Measurements from ENCODE around the gene PPP1R9A.

PPP1R9A gene

DNA sequence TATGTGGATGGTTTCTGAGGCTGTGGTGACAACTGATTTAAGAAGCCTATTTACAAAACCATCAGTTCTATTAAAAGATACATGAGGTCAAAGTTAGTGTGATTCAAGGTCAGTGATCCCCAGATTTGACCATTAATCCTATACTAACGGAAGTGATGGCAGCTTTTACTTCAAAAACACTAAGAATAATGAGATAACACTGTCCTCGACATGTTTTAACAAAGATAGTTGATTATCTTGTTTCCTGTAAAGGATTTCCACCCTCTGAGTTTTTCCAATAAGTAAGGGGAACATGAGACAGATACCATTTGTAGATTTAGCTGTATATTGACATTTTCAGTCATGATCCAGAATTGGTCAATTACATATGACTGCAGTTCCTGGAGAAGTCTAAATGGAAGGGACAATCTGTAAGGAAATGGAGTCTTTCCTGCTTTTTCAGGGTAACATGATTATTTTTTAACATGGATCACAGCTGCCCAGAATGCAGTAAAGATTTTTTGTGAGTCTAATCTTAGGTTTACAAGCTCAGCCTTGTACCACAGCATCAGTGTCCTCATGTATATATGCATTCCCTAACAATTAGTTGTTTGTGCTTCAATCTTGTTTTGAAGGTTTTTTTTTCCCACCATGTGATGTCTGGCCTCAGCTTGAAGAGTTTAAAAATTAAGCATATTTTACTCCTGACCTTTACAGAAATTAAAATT lies 188.0 kb downstream of the PPP1R9A start:
- DNase-seq (ENCODE audit: low read depth in 2 of 3, low spot score in 2 of 3) = no peak

DNA sequence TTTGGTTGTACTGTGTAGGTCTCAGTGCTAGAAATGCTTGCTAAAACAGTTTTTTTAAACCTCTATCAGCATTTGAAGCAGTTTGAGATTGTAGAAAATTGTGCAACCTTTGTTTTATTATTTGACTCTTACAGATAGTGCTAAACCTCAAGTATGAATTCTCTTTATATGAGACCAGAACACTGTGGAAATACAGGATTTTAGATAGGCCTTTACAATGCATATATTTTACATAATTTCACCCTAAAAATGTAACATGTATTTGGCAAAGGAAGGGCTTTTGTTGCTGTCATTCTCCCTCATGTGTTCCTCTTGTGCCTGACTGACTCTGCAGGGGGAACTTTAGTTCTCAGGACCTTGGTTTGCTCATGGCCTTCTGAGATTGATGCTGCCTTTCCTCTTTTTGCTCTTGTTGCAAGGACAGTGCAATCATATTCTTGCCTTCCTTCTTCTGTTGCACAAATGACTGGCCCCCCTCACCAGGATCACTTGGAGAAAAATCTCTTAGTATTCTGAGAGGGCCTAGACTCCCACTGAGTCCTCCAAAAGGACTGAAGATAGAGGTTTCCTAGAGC lies 188.7 kb downstream of the PPP1R9A start:
- DNase-seq (ENCODE audit: low read depth in 2 of 3, low spot score in 2 of 3) = no peak

DNA sequence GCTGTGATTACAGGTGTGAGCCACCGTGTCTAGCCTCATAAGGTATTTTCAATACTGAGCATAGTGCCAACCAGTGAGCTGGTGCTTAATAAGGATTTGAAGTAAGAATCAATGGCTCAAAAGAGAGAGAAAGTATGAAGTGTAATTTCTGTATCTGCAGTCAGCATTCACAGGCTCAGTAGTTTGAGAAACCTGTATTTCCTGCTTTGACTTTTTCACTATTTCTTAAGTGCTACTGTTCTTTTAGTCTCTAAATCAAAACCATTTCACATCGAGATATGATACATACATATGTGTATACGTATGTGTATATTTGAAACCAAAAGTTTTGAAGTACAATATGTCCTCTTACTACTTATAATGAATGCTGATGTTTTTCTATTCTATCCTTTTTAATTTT lies 189.9 kb downstream of the PPP1R9A start:
- no peak for DNase-seq (ENCODE audit: low read depth in 2 of 3, low spot score in 2 of 3)

DNA sequence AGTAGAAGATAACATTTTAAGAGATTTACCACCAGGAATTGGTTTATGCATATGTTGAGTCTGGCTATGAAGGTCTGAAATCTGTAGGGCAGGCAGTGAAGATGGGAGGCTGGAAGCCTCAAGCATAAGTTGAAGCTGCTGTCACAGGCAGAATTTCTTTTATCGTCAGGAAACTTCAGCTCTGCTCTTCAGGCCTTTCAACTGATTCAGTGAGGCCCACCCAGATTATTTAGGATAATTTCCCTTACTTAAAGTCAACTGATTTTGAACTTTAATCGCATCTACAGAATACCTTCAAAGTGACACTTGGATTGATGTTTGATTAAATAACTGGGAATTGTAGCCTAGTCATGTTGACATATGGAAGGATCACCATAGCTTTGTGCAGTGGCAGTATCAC lies 190.5 kb downstream of the PPP1R9A start:
- no peak for DNase-seq (ENCODE audit: low read depth in 2 of 3, low spot score in 2 of 3)

DNA sequence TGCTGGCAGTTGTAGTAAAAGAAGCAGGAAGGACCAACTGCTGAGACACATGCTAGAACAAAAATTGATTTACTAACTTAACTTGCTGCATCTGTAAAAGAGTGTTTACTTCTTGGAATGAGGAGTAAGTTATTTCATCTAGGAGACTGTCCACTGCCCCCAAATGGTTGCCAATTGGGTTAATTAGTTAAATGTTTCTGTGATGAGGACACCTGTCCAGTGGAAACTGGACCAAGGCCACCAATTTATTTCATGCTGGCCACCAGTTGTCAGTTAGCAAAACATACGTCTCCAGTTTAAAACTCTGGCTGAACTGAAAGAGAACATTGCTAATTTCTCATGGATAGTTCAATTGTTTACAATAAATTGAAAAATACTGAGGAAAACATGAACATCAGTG lies 191.7 kb downstream of the PPP1R9A start:
- DNase-seq (ENCODE audit: low read depth in 2 of 3, low spot score in 2 of 3) = no peak

DNA sequence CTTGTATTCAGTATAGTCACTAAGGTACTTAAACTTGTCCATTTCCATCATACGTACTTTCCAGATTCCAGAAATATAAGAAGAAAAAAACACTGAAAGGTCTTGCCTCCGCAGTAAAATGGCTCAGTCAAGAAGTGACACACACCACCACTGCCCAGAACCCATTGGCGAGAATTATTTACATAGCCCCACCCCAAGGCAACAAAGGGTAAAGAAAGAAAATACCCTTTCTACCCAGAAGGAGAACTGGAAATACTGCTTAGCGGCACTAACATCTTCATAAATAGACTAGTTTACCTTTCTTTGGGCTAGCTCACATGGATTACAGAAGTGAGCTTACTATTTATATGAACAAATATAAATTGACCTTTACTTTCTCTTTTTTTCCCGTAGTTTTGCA lies 194.0 kb downstream of the PPP1R9A start:
- no peak for DNase-seq (ENCODE audit: low read depth in 2 of 3, low spot score in 2 of 3)

DNA sequence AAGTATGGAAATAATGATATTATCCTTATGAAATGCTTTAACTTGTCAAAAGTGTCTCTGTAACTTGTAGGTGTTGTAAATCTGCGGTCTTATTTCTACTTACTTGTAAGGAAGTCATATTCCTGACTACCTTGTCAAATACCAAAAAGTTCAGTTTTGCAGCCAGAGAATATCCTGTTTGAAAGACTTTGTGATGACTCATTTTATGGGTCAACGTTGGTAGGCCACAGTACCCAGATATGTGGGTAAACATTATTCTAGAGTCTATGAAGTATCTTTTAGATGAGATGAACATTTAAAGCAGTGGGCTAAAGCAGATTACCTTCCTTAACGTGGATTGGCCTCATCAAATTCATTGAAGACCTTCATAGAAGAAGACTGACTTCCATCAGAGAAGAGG lies 195.3 kb downstream of the PPP1R9A start:
- no peak for DNase-seq (ENCODE audit: low read depth in 2 of 3, low spot score in 2 of 3)

DNA sequence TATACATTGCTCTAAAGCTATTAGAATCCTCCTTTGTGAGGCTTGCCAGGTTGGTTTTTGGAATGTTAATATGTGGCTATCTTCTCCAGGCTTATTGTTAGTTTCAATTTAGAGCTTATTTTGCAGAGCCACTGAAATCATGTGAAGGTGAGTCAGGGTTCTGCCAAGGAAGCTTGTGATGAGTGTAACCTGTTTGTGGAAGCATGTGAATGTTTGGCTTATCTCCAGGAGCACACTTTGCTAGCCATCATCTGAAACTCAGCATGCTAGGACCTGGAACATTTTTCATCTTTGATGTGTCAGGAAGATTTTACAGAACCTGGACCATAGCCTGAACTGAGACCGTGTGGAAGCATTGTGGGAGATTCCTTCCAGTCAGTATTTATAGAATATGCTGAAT lies 197.3 kb downstream of the PPP1R9A start:
- DNase-seq (ENCODE audit: low read depth in 2 of 3, low spot score in 2 of 3) = no peak

DNA sequence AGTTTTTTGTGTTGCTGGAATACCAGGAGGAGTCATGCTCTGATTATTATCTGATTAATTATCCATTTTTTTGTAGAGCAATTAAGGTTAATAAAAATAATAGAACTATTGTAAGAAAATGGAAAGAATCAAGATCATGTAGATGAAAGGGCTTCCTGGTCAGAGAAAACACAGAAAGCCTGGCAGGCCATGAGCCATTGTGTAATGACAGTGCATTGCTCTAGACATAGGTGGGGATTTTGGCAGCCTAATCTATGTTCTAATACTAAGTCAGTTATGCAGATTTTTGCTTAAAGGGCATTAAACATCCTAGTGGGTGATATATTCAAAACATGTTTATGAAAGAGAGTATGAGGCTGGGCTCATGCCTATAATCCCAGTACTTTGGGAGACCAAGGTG lies 198.2 kb downstream of the PPP1R9A start:
- DNase-seq (ENCODE audit: low read depth in 2 of 3, low spot score in 2 of 3) = no peak

DNA sequence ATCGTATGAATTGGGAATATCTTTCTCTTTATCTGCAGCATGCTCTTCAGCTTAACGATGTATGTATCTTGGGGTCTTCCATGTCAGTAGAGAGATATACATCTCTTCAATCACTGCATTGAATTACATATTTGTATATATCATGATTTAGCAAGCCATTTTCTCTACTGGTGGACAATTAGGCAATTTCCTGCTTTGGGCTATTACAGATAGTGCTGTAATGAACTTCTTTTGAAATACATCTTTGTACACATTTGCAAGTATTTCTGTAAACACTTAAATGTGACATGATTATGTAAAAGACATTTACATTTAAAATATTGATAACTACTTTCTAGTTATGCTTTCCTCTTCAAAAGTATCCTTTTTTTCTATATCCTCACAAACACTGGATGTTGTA lies 199.0 kb downstream of the PPP1R9A start:
- no peak for DNase-seq (ENCODE audit: low read depth in 2 of 3, low spot score in 2 of 3)

DNA sequence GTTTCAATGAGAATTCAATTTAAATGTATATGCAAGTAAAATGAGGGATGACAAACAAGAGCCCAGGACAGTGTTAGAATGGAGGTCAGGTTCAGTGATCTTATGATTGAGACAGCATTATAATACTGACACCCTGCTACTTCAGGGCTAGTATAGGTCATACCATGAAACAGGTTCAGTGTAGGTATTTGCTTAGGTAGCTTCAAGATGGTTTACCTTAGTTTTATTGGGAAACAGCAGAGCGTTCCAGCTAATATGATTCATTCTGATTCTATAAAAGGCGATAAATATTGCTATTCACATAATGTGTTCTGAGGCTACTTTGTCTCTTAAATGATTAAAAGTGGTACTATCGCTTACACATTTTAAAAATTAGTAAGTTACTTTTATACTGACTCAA lies 203.3 kb downstream of the PPP1R9A start:
- DNase-seq (ENCODE audit: low read depth in 2 of 3, low spot score in 2 of 3) = no peak

DNA sequence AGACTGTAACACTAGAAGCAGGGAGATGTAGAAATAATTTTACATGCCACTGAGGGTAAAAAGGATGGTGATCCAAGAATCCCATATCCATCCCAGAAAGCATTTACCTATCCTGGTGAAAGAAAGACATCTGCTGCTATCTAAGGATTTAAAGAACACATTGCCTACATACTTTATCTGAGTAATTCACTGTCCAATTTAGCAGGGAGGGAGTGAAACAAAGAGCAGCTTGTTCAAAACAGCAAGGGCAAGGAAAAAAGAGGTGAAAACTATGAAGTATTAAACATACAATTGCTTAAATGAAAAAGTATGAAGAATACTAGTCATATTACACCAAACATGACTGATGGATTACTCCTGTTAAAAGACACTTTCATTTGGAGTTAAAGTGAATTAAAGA lies 206.2 kb downstream of the PPP1R9A start:
- DNase-seq (ENCODE audit: low read depth in 2 of 3, low spot score in 2 of 3) = no peak

DNA sequence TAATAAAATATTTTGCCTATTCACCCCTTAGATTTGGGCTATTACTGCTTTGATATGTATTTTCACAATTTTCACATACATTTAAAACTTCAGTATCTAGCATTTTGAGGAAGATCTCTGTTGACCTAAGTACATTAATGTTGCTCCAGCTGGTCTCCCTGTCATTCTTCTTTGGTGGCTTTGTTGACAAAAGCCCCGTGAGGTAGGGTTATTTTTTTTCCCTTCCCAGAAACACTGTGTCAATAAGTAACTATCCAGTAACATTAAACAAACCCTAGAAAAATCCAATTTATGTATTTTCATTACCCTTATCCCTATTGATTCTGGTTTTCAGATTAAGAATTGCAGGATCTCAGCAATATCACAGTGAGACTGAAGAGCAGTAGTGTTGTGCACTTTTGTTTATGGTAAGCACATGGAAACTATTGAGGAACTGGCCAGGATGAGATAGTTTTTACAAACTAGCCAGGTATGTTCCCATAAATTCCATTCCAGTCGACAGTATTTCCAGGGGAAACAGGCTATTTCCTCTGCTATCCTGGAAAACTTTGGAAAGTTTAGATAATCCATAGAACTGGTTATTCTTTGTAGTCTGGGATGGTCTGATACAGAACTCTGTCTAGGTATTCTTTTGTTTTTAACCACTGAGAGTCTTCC lies 218.8 kb downstream of the PPP1R9A start:
- no peak for DNase-seq (ENCODE audit: low read depth in 2 of 3, low spot score in 2 of 3)

DNA sequence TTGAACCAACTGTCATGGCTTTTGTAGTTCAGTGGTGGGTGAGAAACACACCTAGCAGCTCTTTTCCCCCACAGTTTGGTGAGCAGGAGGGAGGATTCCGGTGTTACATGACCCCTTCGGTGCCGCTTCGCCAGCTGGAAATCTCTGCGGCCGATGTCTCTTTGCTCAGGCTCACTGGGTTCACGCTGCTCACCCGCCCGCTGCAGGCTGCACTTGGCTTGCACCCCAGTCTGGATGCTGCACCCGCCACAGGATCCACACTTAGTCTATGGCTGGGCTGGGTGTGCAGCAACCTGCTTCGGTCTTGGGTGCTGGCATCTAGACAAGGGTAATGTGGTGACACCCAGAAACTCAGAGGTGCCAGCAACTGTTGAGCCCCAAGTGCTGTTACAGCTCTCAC lies 225.1 kb downstream of the PPP1R9A start:
- DNase-seq (ENCODE audit: low read depth in 2 of 3, low spot score in 2 of 3) = no peak

DNA sequence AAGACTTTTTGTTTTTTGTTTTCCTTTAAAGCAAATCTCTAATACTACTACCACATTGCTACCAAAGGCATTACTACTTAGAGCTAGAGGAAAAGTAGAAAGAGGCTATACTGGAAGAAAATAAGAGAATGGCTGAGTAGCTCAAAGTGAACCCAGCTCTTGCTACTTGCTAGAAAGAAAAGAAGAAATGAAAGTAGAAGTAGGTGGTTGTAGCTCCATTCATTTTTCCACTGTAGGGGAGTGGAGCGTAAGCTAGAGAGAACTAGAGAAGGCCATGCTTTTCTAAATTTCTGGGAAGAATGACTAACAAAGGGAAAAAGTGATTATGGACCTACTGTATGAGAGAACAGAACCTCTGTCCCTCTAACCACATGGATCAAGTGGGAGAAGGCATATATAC lies 232.5 kb downstream of the PPP1R9A start:
- no peak for DNase-seq (ENCODE audit: low read depth in 2 of 3, low spot score in 2 of 3)

DNA sequence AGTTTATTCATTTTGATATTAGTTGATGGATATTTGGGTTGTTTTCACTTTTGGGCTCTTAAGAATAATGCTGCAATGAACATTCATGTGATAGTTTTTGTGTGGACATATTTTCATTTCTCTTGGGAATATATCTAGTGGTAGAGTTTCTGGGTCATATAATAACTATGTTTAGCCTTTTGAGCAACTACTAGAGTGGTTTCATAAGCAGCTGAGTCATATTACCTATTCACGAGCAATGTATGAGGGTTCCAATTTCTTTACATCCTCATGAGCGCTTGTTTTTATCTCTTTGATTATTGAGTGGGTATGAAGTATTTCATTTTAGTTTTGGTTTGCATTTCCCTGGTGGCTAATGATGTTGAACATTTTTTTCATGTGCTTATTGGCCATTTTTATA lies 234.4 kb downstream of the PPP1R9A start:
- no peak for DNase-seq (ENCODE audit: low read depth in 2 of 3, low spot score in 2 of 3)

DNA sequence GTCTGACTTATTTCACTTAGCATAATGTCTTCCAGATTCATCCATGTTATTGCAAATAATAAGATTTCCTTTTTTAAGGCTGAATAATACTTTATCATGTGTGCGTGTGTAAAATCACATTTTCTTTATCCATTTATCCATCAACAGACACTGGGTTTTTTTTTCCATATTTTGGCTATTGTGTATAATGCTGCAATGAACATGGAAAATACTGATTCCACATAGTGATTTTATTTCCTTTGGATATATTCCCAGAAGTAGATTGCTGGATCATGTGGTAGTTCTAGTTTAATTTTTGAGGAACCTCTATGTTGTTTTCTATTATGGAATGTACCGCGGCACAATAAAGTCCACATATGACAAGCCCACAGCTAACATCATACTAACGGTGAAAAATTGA lies 236.9 kb downstream of the PPP1R9A start:
- no peak for DNase-seq (ENCODE audit: low read depth in 2 of 3, low spot score in 2 of 3)

DNA sequence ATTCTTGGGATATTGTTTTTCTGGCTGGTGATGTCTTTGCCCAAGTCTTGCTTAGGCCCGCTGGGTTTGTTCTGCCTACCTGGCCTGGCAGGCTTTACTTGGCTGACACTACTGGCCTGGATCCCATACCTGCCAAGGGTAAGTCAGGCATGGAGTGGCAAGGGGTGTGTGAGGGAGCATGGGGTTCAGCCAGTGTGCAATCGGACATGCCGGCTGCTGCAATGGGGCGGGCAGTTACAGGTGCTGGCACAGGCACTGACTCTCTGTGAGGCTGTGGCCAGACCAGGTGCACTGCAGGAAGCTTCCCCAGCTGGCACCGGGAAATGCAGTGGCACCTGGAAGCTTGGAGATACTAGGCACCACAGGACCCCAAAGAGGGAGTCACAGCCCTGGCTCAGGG lies 248.6 kb downstream of the PPP1R9A start:
- no peak for DNase-seq (ENCODE audit: low read depth in 2 of 3, low spot score in 2 of 3)

DNA sequence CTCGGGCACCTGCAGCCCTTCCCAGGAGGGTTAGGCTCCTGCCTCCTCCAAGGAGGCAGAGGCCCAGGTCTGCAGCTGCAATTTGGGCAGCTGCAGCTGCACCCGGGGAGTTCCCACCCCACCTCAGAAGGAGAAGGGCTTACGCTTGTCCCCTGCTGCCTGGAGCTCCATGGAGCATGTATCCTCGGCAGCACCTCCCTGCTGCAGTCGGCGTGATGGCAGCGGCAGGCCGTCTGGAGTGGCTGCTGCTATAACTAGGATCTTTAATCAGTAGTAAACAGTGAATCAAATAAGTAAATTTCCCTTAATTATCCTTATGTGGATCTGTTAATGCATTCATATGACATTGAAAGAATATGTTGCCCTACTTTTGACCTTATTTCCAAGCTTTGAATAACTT lies 250.0 kb downstream of the PPP1R9A start:
- DNase-seq (ENCODE audit: low read depth in 2 of 3, low spot score in 2 of 3) = no peak

DNA sequence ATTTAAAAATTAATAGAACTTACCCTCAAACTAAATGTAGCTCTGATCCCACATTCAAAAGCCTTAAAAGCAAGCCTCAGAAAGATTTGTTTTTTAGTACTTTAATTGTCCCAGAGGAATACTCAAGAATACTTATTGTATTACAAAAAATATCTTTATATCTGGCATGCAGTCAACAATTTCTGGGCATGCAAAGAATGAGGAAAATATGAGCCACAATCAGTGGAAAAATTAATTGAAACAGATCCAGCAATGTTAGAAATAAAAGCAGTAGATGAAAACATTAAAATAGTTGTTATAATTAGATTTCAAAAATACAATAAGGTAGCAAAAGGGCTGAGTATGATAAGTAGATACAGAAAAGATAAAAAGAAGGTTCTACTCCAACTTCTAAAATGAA lies 262.3 kb downstream of the PPP1R9A start:
- no peak for DNase-seq (ENCODE audit: low read depth in 2 of 3, low spot score in 2 of 3)

DNA sequence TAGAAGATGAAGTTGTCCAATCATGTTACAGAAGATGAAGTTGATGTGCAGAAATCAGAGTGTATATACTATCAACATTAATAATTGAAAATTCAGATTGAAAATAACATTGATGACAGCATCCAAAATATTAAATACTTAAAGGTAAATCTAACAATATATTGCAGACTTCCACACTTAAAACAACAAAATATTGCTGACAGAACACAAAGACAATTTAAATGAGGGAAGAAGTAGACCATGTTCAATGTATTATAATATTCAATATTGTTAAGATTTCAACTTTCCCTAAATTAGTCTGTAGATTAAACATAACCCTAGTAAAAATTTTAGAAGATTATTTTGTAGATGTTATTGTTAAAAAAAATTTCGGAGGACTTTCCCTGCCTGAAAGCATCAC lies 265.0 kb downstream of the PPP1R9A start:
- no peak for DNase-seq (ENCODE audit: low read depth in 2 of 3, low spot score in 2 of 3)

DNA sequence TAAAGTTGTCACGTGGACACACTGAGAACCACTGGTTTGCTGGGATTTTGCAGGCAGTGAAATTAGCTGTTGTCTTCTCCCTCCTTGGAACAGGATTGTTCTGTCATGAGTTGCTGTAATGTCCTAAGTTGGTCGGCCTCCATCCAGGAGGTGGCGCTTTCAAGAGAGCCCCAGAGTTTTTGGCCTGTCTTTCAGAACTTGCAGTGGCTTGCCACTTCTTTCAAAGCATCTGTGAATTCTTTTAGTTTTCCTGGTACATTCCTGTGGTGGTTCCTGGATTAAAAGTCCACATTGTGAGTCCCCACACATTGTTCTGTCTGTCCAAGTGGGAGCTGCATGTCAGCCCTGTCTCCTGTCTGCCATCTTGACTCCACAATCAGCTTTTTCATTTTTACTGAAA lies 283.1 kb downstream of the PPP1R9A start:
- no peak for DNase-seq (ENCODE audit: low read depth in 2 of 3, low spot score in 2 of 3)

DNA sequence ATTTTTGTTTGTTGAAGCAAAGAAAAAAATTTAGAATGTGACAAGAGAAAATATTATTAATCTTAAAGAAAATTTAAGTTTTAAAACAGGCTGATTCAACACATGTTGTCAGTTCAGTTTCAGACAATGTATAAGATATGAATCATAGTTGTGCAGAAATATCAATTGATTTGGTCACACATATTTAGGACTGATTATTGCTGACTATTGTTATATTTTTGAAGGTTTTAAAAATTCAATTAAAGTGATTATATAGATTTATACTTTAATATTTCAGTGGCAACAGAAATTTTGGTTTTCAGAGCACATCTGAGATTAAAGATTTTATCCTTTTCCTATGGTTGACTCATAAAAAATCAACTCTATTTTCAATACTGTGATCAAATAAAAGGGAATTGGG lies 284.4 kb downstream of the PPP1R9A start:
- no peak for DNase-seq (ENCODE audit: low read depth in 2 of 3, low spot score in 2 of 3)

All from activated CD8-positive, alpha-beta memory T cell treated with anti-CD3 and anti-CD28 coated beads for 48 hours (primary cell).